ENCODE results near the gene ITGA5.

The ITGA5 gene

DNA sequence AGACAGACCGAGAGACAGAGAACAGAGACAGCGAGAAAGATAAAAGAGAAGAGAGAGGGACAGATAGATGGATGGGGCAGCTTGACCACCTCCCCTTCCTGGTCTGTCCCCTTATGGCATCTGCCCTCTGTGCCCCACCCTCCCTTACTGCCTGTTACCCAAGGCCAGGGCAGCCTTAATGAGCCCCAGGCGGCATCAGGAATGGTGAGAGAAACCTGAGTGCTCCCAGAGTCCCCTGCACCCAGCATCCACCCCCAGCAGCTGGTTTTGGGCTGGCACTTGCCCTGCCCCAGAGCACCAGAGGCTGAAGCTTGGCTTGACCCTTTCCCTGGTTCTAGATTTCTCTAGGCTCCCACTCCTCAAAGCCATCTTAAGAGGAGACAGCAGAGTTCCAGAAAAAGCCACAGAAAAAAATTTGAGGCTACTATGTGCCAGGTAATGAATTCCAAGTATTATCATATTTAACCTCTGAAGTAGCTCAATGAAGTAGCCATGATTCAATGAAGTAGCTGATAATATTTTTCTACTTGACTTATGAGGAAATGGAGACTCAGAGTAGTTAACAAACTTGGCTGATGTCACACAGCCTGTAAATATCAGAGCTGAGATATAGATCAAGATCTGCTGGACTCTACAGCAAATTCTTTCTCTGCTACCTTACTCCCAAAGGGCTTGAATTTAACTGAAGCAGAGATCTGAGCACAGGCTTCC lies 32.5 kb downstream of the ITGA5 start:
- H3K36me3 ChIP-seq (ENCODE audit: control insufficient read depth, insufficient read depth, low read length) = no peaks in the 10 kb centered on the region
- no peak overlapping the region for H3K4me3 ChIP-seq (replicated peaks; ENCODE audit: low read depth, low read length)
- DNase-seq (ENCODE audit: extremely low read depth, insufficient read length) = no peak
- no peaks in the 10 kb centered on the region for H3K27me3 ChIP-seq (replicated peaks; ENCODE audit: control insufficient read depth, insufficient read depth, low read length)
- TF ChIP-seq, protein P1, sequence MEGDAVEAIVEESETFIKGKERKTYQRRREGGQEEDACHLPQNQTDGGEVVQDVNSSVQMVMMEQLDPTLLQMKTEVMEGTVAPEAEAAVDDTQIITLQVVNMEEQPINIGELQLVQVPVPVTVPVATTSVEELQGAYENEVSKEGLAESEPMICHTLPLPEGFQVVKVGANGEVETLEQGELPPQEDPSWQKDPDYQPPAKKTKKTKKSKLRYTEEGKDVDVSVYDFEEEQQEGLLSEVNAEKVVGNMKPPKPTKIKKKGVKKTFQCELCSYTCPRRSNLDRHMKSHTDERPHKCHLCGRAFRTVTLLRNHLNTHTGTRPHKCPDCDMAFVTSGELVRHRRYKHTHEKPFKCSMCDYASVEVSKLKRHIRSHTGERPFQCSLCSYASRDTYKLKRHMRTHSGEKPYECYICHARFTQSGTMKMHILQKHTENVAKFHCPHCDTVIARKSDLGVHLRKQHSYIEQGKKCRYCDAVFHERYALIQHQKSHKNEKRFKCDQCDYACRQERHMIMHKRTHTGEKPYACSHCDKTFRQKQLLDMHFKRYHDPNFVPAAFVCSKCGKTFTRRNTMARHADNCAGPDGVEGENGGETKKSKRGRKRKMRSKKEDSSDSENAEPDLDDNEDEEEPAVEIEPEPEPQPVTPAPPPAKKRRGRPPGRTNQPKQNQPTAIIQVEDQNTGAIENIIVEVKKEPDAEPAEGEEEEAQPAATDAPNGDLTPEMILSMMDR (IDR thresholded peaks at IDR 0.05; ENCODE audit: insufficient read depth, low read length, poor library complexity, severe bottlenecking) = no peak

DNA sequence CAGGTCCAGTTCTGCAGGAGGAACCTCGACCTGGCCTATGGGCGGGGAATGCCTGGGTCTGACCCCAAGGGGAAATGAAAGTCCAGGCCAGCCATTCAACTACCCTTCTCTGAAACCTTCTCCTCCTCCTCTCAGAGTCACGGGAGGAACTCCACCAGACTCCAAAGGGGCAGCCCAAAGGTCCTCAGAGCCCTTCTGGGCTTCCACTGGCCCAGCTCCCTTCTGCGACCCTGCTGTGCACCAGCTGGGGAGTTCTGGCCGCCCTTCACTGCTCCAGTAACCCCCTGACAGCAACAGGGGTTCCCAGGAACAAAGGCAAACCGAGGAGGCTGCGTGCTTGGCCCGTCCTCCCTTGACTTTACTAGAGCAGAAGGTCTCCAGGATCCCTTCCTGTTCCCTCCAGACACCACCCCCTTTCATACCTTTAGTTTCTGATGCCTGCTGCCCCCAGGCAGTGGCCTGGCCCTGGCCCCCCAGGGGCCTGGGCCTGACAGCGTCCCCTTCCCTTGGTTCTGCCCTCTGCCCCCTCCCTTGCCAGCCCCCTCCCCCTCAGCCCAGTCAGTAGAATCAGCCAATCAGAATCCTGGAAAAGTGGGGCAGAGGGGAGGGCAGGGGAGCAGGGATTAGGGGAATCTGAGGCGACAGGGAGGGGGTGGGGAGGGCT lies 33.7 kb downstream of the ITGA5 start:
- TF ChIP-seq, protein P1 (IDR thresholded peaks at IDR 0.05; ENCODE audit: insufficient read depth, low read length, poor library complexity, severe bottlenecking) = no peak
- Histone ChIP-seq H3K36me3 (ENCODE audit: control insufficient read depth, insufficient read depth, low read length) (no peaks in the 10 kb centered on the region), H3K4me3 (replicated peaks; ENCODE audit: low read depth, low read length) (no peak overlapping the region), H3K27me3 (replicated peaks; ENCODE audit: control insufficient read depth, insufficient read depth, low read length) (no peaks in the 10 kb centered on the region)
- peak; percentile 45 for DNase-seq (ENCODE audit: extremely low read depth, insufficient read length)

GRCh38 chr12:54384591-54385041 lies 34.5 kb downstream of the ITGA5 start, which contains the start of gene ZNF385A:
Gene ZNF385A (minus strand): TSS chr12:54384733. CDS start chr12:54384514, 219 bp downstream.
- Histone ChIP-seq H3K4me3 (replicated peaks; ENCODE audit: low read depth, low read length) (no peak within 1 kb of the TSS), H3K27me3 (replicated peaks; ENCODE audit: control insufficient read depth, insufficient read depth, low read length) (no peaks in the 10 kb centered on the region), H3K36me3 (ENCODE audit: control insufficient read depth, insufficient read depth, low read length) (no peaks in the 10 kb centered on the region)
- TF ChIP-seq, protein P1 (IDR thresholded peaks at IDR 0.05; ENCODE audit: insufficient read depth, low read length, poor library complexity, severe bottlenecking) = no peak
- no peak for DNase-seq (ENCODE audit: extremely low read depth, insufficient read length)

DNA sequence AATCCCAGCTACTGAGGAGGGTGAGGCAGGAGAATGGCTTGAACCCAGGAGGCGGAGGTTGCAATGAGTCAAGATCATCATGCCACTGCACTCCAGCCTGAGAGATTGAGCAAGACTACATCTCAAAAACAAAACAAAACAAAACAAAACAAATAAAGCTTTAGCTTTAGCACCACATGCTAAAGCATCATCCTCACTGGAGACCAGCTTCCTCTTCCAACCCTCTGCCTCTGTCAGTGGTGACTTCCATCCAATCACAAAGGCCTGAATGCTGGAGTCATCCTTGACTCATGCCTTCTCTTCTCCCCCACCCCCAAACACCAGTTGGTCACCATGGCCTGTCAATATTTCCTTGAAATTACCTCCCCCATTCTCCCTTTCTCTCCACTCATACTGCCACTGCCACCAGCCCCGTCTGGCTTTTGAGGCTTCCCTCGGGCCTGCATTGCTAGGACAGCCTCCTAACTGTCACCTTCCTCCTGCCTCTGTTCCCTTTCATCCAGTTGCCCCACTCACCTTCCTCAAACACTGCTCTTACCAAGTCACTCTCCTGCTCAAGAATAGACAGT lies 35.9 kb downstream of the ITGA5 start:
- no peaks in the 10 kb centered on the region; the same call in 1 of the 2 replicates for H3K36me3 ChIP-seq (ENCODE audit: control insufficient read depth, insufficient read depth, low read length)
- TF ChIP-seq, protein P1 (IDR thresholded peaks at IDR 0.05; ENCODE audit: insufficient read depth, low read length, poor library complexity, severe bottlenecking) = no peak
- no peaks in the 10 kb centered on the region for H3K27me3 ChIP-seq (replicated peaks; ENCODE audit: control insufficient read depth, insufficient read depth, low read length)
- no peak for DNase-seq (ENCODE audit: extremely low read depth, insufficient read length)
- no peak overlapping the region for H3K4me3 ChIP-seq (replicated peaks; ENCODE audit: low read depth, low read length)

GRCh38 chr12:54381136-54381535 lies 37.9 kb downstream of the ITGA5 start:
- no peak for DNase-seq (ENCODE audit: extremely low read depth, insufficient read length)
- no peaks in the 10 kb centered on the region; the same call in 1 of the 2 replicates for H3K36me3 ChIP-seq (ENCODE audit: control insufficient read depth, insufficient read depth, low read length)

More at GRCh38 chr12:54381136-54381535, 37.9 kb downstream of the ITGA5 start:
- H3K4me3 ChIP-seq (replicated peaks; ENCODE audit: low read depth, low read length) = no peak overlapping the region
- TF ChIP-seq, protein P1 (IDR thresholded peaks at IDR 0.05; ENCODE audit: insufficient read depth, low read length, poor library complexity, severe bottlenecking) = no peak
- H3K27me3 ChIP-seq (replicated peaks; ENCODE audit: control insufficient read depth, insufficient read depth, low read length) = no peaks in the 10 kb centered on the region; the same call in 1 of the 2 replicates

All from GM06990 (cell line).